PC-3 (cell line): ENCODE results near the gene TBC1D14. TPM values are rescaled to one million over a fixed set of nuclear protein-coding genes. Genes with fewer than 3 reads are reported as not detected.

ENCODE experiments used
- ATAC-seq: fragments of 200-7000 bp; cut with Tn5 transposase; 2 replicates; pipeline ENCODE4 v1.9.1; 2020; ENCODE audit warnings: mild to moderate bottlenecking, moderate library complexity
- BruUV-seq: library from RNA; stranded (reverse); fragments of 400-500 nt; replicated peaks from 2 replicates; lab custom pipeline; 2021; lab: Mats Ljungman, UMichigan
- CTCF ChIA-PET: fragments of 300-600 bp; sonication (Branson Sonifier 250); formaldehyde crosslinking; loops from one replicate; lab custom pipeline; 2022; ENCODE audit warnings: antibody characterized with exemption; lab: Charles Lee
- POLR2A ChIA-PET: fragments of 300-600 bp; sonication (Branson Sonifier 250); formaldehyde crosslinking; loops from one replicate; lab custom pipeline; 2022; ENCODE audit warnings: antibody characterized with exemption; ENCODE audit not compliant: unreplicated experiment; lab: Charles Lee
- DNase-seq: peaks from one replicate; pipeline ENCODE4 v3.0.0-alpha.2; 2015
- H2AFZ ChIP-seq: fragments of 300-600 bp; sonication (generic); 2 replicates; pipeline ENCODE4 v1.6.0; 2016; ENCODE audit warnings: antibody characterized with exemption, low read length
- H3F3A ChIP-seq: fragments of 300-600 bp; sonication (generic); one replicate; pipeline ENCODE4 v1.6.0; 2017; ENCODE audit warnings: antibody characterized with exemption, low read length, control low read depth, mild to moderate bottlenecking; ENCODE audit not compliant: unreplicated experiment
- H3K27ac ChIP-seq: fragments of 300-600 bp; sonication (generic); 2 replicates; pipeline ENCODE4 v1.5.1; 2016; ENCODE audit warnings: mild to moderate bottlenecking, low read length
- H3K27me3 ChIP-seq: fragments of 300-600 bp; sonication (generic); 2 replicates; pipeline ENCODE4 v1.6.1; 2016; ENCODE audit warnings: low read length, mixed read lengths
- H3K36me3 ChIP-seq: fragments of 300-600 bp; sonication (generic); 2 replicates; pipeline ENCODE4 v1.6.1; 2016; ENCODE audit warnings: low read depth, mixed run types, low read length, mixed read lengths
- H3K4me1 ChIP-seq: fragments of 300-600 bp; sonication (generic); 2 replicates; pipeline ENCODE4 v1.5.1; 2016; ENCODE audit warnings: low read length; ENCODE audit not compliant: insufficient read depth
- H3K4me2 ChIP-seq: fragments of 300-600 bp; sonication (generic); 2 replicates; pipeline ENCODE4 v1.6.0; 2016; ENCODE audit warnings: low read length
- H3K4me3 ChIP-seq: fragments of 300-600 bp; sonication (generic); 2 replicates; pipeline ENCODE4 v1.5.1; 2016; ENCODE audit warnings: mild to moderate bottlenecking, low read length, mixed read lengths
- H3K79me2 ChIP-seq: fragments of 300-600 bp; sonication (generic); 2 replicates; pipeline ENCODE4 v1.6.1; 2017; ENCODE audit warnings: low read length, mixed read lengths
- H3K9ac ChIP-seq: fragments of 300-600 bp; sonication (generic); 2 replicates; pipeline ENCODE4 v1.6.0; 2016; ENCODE audit warnings: mild to moderate bottlenecking, low read length
- H3K9me2 ChIP-seq: fragments of 300-600 bp; sonication (generic); replicated peaks from 2 replicates; pipeline ENCODE4 v1.6.1; 2016; ENCODE audit warnings: mixed run types, low read length, mixed read lengths
- H3K9me3 ChIP-seq: fragments of 300-600 bp; sonication (generic); 2 replicates; pipeline ENCODE4 v1.6.1; 2016; ENCODE audit warnings: low read length, mixed read lengths
- H4K20me1 ChIP-seq: fragments of 300-600 bp; sonication (generic); 2 replicates; pipeline ENCODE4 v1.6.1; 2016; ENCODE audit warnings: low read length, mixed read lengths
- EZH2 ChIP-seq: fragments of 300-600 bp; sonication (generic); IDR thresholded peaks from one replicate; pipeline ENCODE4 v1.6.1; 2017; ENCODE audit warnings: antibody characterized with exemption, mild to moderate bottlenecking, low read length; ENCODE audit not compliant: unreplicated experiment
- EZH2phosphoT487 ChIP-seq: fragments of 300-600 bp; sonication (generic); IDR thresholded peaks from 2 replicates; pipeline ENCODE4 v1.6.1; 2018; ENCODE audit warnings: mild to moderate bottlenecking, antibody characterized with exemption, low read length, borderline replicate concordance
- intact Hi-C: fragments of 100-400 bp; cut with micrococcal nuclease; formaldehyde crosslinking; loops from 2 replicates; pipeline ENCODE4 v1.9.0; 2023
- total RNA-seq: library from RNA; depleted of rRNA; stranded (reverse); fragments of >200 nt; gene quantifications from 2 replicates; pipeline ENCODE4 v1.2.3, GENCODE V29; 2014
- TF ChIP-seq, protein P1 (sequence below): fragments of 300-600 bp; sonication (generic); conservative IDR thresholded peaks from 2 replicates; pipeline ENCODE4 v1.5.1; 2017; ENCODE audit warnings: antibody characterized with exemption, low read depth, mild to moderate bottlenecking, low read length

TBC1D14 gene
- total RNA-seq, 1 experiment from 2014 or later, result 33.0 TPM

DNA sequence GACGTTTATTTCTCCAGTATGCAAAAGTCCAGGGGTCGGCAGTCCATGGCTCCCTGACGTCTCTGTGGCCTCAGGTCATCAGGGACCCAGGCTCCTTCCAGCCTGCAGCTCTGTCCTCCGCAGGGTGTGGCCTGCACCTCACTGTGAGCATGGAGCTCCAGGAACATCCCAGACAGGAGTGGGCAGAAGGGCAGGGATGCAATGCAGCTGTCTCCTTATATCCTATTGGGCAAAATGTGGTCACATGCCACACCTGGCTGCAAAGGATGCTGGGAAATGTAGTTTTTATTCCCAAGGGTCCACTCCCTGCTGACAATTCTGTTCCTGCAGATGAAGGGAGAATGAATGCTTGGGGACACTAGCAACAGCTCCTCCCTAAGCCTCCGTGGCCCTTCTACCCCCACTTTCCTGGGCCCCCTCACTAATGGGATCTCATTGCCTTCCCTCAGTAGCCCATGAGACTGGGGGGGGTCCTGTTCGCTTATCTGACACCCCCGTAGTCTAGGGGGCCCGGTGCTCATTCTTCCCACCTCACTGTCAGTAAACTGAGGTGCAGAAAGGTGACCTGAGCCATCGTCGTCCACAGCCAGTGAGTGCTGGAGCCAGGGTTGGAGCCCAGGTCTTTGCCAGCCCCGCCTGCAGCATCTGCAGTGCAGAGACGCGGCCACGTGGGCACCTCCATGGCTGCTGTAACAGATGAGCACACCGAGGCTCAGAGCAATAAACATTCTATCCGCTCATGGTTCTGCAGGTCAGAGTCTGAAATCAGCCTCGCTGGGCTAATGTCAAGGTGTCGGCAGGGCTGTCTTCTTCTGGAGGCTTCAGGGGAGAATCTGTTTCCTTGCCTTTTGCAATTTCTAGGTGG lies 164.1 kb downstream of the TBC1D14 start:
- Histone ChIP-seq H3K79me2 (no peaks in the 10 kb centered on the region), H3K9me2 (no peaks in the 10 kb centered on the region), H3K36me3 (no peaks in the 10 kb centered on the region), H3K4me1 (peaks cover 12% of the 10 kb centered on the region), H2AFZ (no peak overlapping the region), H3K9ac (no peak overlapping the region), H3K27ac (no peak overlapping the region), H4K20me1 (no peaks in the 10 kb centered on the region), H3K4me2 (no peak overlapping the region), H3K9me3 (no peaks in the 10 kb centered on the region), H3K27me3 (no peaks in the 10 kb centered on the region), H3K4me3 (no peak overlapping the region), H3F3A (no peaks in the 10 kb centered on the region)
- intact Hi-C loops, result loop anchor here (5.0 kb wide), 1 partner anchor 166 kb away; the partner anchor contains the start of gene TBC1D14
- ChIA-PET CTCF (no interaction called here), POLR2A (no interaction called here)
- TF ChIP-seq, protein P1, sequence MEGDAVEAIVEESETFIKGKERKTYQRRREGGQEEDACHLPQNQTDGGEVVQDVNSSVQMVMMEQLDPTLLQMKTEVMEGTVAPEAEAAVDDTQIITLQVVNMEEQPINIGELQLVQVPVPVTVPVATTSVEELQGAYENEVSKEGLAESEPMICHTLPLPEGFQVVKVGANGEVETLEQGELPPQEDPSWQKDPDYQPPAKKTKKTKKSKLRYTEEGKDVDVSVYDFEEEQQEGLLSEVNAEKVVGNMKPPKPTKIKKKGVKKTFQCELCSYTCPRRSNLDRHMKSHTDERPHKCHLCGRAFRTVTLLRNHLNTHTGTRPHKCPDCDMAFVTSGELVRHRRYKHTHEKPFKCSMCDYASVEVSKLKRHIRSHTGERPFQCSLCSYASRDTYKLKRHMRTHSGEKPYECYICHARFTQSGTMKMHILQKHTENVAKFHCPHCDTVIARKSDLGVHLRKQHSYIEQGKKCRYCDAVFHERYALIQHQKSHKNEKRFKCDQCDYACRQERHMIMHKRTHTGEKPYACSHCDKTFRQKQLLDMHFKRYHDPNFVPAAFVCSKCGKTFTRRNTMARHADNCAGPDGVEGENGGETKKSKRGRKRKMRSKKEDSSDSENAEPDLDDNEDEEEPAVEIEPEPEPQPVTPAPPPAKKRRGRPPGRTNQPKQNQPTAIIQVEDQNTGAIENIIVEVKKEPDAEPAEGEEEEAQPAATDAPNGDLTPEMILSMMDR, result no peak
- no peak for TF ChIP-seq EZH2phosphoT487
- no peak for TF ChIP-seq EZH2
- ATAC-seq, result no peak
- peak; percentile 67 for DNase-seq
- BruUV-seq, result no TSS peak

DNA sequence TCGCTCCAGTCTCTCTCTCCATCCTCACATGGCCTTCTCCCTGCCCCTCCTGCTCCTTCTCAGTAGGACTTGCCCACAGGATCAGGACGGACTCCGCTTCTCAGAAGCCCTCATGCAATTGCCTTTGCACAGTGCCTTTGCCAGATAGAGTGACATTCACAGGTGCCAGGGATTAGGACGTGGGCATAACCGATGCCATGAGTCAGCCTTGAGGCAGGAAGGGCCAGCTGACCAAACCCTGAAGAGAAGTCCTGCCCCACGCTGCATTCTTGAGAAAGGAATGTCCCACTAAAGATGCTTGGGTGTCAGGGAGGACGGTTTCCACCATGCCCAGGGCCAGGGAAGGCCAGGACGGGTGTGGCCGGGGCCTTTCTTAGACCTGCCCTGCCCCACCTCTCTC lies 164.8 kb downstream of the TBC1D14 start:
- H3K36me3 ChIP-seq, result no peaks in the 10 kb centered on the region
- no peaks in the 10 kb centered on the region for H3K27me3 ChIP-seq
- TF ChIP-seq, protein P1, result no peak
- intact Hi-C loops, result loop anchor here (5.0 kb wide), 1 partner anchor 167 kb away; the partner anchor contains the start of gene TBC1D14
- no peak overlapping the region for H3K4me3 ChIP-seq
- H3K9ac ChIP-seq, result no peak overlapping the region
- H3K4me1 ChIP-seq, result peaks cover 8% of the 10 kb centered on the region
- no peaks in the 10 kb centered on the region for H4K20me1 ChIP-seq
- no peak overlapping the region for H3K4me2 ChIP-seq
- ATAC-seq (peak; percentile 68), DNase-seq (peak; percentile 59)
- CTCF ChIA-PET, result interaction anchor here (0.6 kb wide), 1 partner anchor 32 kb away, joined by 4 read pairs; a partner anchor contains a TSS
- no peaks in the 10 kb centered on the region for H3K9me2 ChIP-seq
- no peak overlapping the region for H2AFZ ChIP-seq
- H3F3A ChIP-seq, result no peaks in the 10 kb centered on the region
- H3K27ac ChIP-seq, result no peak overlapping the region
- no peaks in the 10 kb centered on the region for H3K9me3 ChIP-seq
- BruUV-seq, result no TSS peak
- POLR2A ChIA-PET, result no interaction called here
- no peaks in the 10 kb centered on the region for H3K79me2 ChIP-seq
